Caki2 (cell line): ENCODE measurements around the gene ACSM5. TPM values are rescaled to one million over a fixed set of nuclear protein-coding genes. Genes with fewer than 3 reads are reported as not detected.
A peak's percentile ranks its signal among the peaks of the same experiment; 100 is the strongest.

ENCODE experiments used
- DNase-seq: peaks from one replicate; pipeline ENCODE4 v3.0.0-alpha.2; 2015; ENCODE audit warnings: low read depth
- in situ Hi-C: cut with HindIII; loops from 2 replicates; pipeline ENCODE4 v1.10.0; 2016; ENCODE audit warnings: low sequenced_read_pairs, low pct_unique_long_range_greater_than_20kb, mixed read lengths
- total RNA-seq: library from RNA; depleted of rRNA; stranded (reverse); fragments of >200 nt; shearing (Covaris generic); gene quantifications from 2 replicates; pipeline ENCODE4 v1.2.3, GENCODE V29; 2014; ENCODE audit warnings: low replicate concordance; rRNA removed

The ACSM5 gene, protein sequence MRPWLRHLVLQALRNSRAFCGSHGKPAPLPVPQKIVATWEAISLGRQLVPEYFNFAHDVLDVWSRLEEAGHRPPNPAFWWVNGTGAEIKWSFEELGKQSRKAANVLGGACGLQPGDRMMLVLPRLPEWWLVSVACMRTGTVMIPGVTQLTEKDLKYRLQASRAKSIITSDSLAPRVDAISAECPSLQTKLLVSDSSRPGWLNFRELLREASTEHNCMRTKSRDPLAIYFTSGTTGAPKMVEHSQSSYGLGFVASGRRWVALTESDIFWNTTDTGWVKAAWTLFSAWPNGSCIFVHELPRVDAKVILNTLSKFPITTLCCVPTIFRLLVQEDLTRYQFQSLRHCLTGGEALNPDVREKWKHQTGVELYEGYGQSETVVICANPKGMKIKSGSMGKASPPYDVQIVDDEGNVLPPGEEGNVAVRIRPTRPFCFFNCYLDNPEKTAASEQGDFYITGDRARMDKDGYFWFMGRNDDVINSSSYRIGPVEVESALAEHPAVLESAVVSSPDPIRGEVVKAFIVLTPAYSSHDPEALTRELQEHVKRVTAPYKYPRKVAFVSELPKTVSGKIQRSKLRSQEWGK
- total RNA-seq = 3.2 and 8.0 TPM in 2 replicates

DNA sequence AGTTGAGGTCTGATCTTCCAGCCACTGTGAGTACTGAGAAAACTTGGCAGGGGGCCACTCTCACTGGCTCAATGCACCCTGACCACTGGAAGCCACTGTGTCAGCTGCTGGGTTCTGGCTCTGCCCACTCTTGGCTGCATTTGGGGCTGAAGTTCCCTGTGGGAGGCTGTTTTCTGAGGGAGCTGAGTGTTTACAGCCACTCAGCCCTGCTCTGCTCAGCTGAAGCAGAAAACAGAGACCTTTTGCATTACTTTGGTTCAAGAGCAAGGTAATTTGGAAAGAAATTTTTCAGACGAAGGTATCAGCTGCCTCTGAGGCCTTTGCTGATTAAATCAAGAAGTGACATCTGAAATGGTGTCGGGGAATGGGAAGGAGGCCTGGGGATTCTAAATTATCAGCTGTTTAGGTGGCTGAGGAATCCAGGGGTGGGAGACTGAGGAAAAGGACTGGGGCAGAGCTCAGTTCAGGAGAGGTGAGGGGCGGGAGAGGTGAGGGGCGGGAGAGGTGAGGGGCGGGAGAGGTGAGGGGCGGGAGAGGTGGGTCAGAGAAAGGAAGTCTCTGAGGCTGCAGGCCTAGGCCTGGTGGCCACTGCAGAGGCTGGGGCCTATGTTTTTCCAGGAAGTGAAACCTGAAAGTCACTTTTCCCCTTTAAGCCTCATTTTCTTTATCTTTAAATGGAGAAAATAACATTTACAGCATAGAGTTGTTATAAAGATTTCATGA lies at the start of gene ACSM5:
Gene ACSM5, plus strand, starts transcription at position 137 of the 723 bp plus-strand sequence. CDS start 1,951 bp downstream, outside the sequence.
- DNase-seq = peak; percentile 41

DNA sequence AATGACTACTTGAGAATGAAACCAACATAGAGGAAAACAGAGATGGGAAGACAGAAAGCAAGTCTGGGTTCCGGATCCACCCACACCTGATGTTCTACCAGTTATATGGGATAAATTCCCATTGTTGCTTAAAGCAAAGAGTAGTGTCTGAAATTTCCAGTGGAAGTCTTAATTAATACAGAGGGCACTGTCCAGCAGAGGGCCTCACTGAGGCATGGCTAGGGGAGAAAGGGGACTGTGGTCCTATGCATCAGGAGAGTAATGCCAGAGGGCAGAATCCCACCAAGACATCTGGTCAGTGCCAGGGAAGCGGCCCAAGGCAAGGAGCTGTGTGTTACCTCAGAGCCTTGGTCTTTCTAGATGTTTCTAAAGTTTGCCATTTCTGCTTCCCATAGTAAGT lies 49.3 kb upstream of the ACSM5 start:
- in situ Hi-C loops = no loop called here

More for the DNA sequence above, at the start of gene ACSM5:
- in situ Hi-C loops = no loop called here

DNA sequence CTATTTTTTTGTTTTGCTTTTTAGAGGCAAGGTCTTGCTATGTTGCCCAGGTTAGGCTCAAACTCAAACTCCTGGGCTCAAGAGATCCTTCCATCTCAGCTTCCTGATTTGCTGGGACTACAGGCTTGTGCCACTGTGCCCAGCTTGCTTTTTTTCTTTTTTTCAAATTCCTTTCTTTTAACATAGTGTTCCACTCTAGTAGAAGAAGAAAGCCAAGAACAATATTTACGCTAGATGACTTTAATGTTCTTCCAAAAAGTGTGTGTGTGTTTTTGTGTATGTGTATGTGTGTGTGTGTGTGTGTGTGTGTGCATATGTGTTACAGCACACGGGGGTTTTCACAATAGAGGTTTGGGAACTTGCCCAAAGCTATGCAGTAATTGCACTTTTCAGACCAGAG lies 46.1 kb upstream of the ACSM5 start:
- in situ Hi-C loops = no loop called here
- DNase-seq = no peak

More for the DNA sequence above, 49.3 kb upstream of the ACSM5 start:
- no peak for DNase-seq

DNA sequence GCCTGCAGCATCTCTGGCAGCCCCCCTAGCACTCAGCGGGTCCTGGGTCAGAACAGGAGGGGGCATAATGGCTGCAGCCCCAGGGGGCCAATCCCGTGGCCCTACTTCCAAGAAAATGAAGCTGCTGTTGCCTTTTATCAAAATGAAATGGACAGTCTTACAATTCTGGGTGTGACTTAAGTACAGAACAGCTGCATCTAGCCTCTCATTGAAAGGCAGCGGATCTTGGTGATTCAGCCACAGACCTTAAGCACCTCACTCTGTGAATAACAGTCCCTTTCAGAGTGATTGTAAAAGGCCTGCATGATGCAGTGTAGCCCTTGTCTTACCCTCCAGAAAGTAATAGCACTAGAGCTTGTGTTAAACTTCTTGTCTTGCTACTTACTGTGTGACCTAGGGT lies 45.3 kb upstream of the ACSM5 start:
- in situ Hi-C loops = no loop called here

DNA sequence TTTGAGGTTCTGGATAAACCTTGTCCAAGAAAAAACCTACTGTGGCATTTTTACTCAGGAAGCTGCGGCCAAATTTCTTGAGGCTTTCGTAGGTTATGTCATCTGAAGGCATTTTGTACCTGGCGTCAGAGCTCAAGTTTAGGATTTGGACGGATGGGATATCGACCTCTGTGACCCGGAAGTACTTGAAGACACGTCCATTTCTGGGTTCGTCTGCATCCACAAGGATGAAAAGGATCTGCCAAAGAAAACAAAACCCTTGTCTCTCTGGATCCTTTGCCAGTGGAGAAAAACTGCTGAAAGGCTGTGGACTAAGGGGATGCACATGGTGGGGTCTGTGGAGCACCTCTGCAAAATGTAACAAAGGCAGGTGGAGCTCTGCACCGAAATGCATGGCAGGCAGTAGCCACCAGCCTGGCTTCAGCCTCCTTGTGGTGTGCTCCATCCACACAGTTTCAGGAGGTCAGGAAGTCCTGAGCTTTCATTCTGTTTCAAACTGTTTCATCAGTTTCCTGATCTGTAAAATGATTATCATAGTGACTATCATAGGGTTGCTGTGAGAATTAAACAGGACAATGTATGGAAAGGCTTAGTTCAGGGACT lies 39.8 kb upstream of the ACSM5 start:
- in situ Hi-C loops = no loop called here
- DNase-seq = no peak

More for the DNA sequence above, 45.3 kb upstream of the ACSM5 start:
- DNase-seq = no peak

DNA sequence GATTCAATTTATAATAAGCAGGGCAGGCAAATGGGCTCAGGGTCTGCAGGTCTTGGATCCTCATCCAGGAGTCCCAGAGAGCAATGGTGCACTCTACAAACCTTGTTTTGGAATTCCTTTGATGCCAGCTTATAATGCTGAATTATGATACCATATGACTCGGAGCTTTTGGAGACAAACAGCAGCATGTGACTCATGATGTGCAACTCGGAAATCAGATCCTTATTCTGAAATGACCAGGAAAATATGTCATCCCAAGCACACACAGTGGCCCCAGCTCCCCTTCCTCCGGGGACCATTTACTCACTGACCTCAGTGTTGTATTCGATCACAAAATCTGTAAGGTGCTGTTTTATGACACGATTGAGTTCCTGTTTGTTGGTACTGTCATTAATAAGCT lies 36.6 kb upstream of the ACSM5 start:
- DNase-seq = no peak
- in situ Hi-C loops = no loop called here

DNA sequence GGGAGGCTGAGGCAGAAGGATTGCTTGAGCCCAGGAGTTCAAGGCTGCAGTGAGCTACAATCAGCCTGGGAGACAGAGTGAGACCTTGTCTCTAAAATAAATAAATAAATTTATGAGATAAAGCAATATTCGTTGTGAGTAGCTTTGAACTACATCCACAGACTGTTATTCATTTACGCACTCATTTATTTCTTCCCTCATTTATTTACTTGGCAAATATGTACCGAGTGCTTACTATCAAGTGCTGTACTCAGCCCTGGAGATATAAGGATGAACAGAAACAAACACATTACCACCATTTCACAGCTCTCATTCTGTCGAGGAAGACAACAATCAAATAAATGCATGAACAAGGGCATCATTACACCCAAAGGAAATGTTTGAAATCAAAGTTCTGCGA lies 32.2 kb upstream of the ACSM5 start:
- in situ Hi-C loops = no loop called here
- DNase-seq = no peak

DNA sequence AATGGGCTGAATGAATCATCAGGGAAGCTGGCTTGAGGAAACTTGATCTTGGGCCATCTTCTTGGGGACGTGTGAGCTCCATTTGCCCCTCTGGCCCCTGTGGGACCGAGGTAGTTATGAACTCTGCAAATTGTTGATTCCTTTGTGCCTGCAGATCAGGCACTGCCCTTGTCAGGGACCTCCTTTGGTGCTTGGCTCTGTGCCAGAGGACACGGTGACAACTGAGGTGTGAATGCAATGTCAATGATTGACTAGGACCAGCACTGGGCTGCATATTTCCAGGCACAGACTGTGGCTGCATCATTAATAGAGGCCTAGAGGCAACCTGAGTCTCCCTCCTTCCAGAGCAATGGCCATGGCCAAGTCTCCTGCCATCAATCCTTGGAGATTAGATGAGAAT lies 28.6 kb upstream of the ACSM5 start:
- peak; percentile 81 for DNase-seq
- in situ Hi-C loops = no loop called here

DNA sequence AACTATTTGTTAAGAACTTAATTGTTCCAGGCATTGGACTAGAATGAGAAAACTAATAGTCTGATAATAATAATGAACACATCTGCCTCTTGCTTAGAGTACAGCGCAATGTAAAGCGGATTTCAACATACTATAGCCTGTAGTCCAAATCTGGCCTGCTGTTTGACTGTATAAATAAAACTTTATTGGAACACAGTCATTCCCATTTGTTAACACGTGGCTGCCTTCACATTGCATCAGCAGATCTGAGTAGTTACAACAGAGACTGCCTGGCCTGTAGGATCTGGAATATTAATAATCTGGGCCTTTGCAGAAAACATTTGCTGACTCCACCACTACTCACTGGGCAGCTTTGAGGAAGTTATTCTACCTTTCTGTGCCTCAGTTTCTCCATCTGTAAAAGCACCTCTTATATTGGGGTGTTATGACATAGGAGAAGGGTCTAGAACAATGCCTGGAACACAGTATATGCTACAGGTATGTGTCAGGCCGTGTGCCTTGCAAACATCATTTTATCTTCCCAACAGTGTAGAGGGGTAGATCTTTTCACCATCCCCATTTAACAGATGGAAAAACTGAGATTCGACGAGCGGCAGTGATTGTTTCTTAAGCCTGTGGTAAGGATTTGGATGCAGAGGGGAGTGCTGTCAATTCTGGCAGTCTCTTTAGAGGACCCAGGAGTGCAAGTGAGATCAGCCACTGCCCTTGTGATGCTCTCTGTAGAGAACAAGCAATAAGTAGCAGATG lies 27.0 kb upstream of the ACSM5 start:
- DNase-seq = no peak
- in situ Hi-C loops = no loop called here

DNA sequence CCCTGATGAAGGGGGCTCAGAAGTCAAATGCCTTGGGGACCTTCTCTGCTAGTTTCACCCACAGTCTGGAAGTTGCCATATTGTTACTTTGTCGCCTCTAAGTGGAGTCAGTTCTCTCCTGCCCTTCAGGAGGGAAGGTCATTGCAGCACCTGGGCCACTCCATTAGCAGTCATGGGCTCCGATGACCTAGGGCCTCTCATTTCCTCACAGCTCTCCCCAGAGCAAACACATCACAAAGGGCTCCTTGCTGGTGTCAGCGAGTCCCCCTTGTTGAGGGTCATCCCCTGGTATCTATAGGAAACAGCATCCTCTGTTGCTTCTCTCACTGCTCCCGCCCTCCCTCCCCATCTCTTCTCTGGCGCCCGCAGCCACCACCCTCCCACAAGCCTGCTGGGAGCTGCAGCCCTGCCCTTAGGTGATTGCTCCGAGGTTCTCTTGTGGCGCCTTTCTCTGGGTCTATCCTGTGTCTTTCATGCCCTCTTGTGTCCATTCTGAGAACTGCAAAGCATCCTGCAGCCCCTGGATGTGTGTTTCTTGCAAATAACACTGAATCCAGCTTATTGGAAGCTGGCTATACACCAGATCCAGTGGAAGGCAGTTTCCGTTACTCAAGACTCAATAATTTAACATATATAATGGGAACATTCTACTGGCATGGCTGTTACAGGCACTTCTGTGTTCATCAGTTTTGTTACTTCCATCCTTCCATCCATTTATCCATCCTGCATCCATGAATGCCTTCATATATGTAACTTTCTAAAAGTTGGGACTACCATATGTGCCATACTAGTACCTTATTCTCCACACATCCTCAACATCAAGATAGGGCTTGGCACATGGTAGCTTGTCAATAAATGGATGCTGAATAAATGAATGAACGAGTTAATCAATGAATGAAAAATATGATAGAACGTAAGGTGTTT lies 26.0 kb upstream of the ACSM5 start:
- DNase-seq = peak; percentile 71
- in situ Hi-C loops = no loop called here

DNA sequence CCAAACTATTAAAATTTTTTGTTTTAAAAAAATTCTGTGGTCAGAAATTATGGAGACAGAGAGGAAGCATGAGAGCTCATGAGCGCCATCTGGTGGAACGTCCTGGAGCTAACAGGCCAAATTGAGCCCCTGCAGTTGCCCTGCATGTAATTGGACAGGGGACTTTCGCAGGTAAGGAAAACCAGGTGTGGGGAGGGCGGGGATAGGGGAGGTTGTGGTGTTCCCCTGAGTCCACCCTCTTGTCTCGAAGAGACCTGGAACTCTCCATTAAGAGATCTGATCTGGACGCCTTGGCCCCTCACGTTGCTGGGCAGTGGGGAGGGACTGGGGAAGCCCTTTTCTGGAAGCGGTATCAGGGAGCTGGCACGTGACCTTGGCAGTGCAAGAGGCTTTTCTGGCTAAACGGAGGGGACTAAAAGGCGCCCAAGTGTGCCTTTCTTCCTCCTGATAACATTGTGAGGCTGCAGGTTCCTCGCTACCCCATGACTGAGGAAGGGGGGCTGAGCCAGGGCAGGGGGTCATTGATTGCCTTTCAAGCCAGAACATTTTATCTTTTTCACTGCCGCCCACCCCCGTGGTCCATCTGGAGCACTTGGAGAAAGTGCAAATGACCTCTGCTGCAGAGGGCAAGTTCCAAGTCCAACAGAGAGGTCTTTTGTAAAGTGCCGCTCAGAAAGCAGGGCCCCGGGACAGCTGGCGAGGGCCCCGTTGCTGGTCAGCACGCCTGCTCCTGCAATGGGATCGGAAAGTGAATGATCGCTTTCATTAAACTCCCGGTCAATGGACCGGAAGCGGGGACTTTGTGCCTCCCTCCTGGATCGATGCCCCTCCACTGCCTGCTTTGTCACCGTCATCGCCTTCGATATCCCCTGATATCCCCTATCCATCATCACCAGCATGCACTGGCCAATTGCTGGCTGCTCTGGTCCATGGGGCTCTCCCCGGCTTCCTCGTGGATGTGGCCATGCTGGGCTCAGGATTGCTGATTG lies 23.2 kb upstream of the ACSM5 start:
- DNase-seq = peak; percentile 22
- in situ Hi-C loops = no loop called here

DNA sequence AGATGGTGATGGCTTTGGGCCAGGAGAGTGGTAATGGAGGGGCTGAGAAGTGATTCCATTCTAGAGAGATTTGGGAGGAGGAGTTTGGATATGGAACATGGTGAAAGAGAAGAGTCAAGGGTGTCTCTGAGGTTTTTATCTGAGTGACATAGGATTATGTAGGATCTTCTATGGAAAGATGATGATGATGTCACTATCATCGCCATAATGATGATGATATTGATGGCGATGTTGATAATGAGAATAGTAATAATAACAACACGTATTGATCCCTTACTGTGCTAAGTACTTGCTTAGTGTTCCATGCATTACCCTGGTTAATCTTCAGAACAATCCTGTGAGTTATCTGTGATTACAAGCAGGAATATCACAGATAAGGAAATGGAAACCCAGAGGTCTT lies 21.4 kb upstream of the ACSM5 start:
- in situ Hi-C loops = no loop called here
- no peak for DNase-seq

DNA sequence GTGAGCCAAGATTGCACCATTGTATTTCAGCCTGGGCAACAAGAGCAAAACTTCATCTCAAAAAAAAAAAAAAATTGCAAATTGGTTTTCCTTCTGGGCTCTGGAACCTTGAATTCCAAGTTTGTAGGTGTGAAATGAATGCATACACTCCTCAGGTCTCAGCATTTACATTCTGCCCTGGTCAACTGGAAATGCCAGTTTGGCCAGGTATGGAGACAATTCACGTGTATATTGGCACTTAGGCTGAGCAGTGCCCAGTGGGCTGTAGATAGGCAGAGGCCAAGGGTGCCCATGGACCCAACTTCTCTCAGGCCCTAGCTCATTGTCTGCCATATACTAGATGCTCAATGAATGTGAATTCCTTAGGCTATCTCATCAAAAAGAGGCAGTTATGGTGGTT lies 20.5 kb upstream of the ACSM5 start:
- in situ Hi-C loops = no loop called here
- DNase-seq = no peak

DNA sequence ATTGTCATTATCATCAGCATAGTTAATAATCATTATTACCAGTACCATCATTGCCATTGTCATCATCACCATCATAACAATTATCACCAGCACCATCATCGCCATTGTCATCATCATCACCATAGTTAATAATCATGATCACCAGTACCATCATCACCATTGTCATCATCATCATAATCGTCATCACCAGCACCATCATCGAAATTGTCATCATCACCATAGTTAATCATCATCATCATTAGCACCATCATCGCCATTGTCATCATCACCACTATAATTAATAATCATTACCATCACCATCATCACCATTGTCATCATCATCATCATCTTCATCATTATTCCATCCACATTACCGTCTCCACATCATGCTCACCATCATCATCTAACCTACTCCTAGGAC lies 18.3 kb upstream of the ACSM5 start:
- in situ Hi-C loops = no loop called here

DNA sequence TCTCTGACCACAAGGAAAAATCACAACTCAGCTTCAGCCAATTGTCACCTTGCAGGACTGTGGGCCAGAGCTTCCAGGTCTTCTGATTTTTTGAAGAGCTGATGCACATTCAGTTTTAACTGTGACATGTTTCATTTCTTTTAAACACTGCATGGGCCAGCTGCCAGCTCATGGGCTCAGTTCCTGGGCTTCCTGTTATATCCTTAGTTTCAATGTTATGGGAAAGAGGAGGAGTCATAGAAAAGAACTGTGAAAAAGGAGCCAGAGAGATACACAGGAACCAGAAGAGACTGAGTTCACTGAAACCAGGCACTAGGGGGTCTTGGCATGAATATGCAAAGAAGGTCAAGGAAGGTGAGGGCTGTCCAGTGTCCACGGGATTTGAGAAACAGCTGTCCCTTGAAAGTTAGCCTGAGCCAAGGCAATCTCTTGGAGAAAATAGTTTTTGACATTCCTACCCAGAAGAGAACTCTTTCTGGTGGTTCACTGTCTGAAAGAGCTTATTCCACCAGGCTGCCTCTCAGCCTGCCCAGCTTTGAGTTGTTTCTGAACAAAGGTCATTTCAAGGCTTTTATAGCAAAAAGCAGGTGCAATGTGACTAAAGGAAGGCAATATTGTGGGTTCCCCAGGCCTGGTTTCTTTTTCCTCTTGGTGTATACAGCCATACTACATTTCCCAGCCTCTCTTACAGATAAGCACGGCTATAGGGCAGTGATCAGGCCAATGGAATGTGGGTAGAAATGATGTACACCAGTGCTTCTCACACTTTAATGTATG lies 15.3 kb upstream of the ACSM5 start:
- DNase-seq = no peak
- in situ Hi-C loops = no loop called here

More for the DNA sequence above, 18.3 kb upstream of the ACSM5 start:
- DNase-seq = no peak
